Measurements from ENCODE around the gene ADAMTS9. TPM values are rescaled to one million over a fixed set of nuclear protein-coding genes. Genes with fewer than 3 reads are reported as not detected.

The ADAMTS9 gene
- polyA plus RNA-seq, 1 experiment = 0.16 TPM

GRCh38 chr3:64693031-64693430 lies 5.2 kb upstream of the ADAMTS9 start:
- Histone ChIP-seq H3K36me3 (ENCODE audit: control insufficient read depth, insufficient read depth, low read length) (no peaks in the 10 kb centered on the region), H3K27me3 (ENCODE audit: control insufficient read depth, insufficient read depth, low read length) (no peaks in the 10 kb centered on the region), H3K4me3 (ENCODE audit: low read depth, low read length) (no peak overlapping the region)
- no peak for DNase-seq (ENCODE audit: low read depth)
- POLR2A ChIA-PET = no interaction called here
- CTCF ChIA-PET = interaction anchor here (1.5 kb wide), 1 partner anchor 42 kb away, joined by 3 read pairs; no protein-coding TSS in a partner anchor
- TF ChIP-seq CTCF (IDR thresholded peaks at IDR 0.05; ENCODE audit: insufficient read depth, low read depth, low read length) = no peak

GRCh38 chr3:64691051-64691450 lies 3.3 kb upstream of the ADAMTS9 start:
- no peak for TF ChIP-seq CTCF (IDR thresholded peaks at IDR 0.05; ENCODE audit: insufficient read depth, low read depth, low read length)
- Histone ChIP-seq H3K27me3 (ENCODE audit: control insufficient read depth, insufficient read depth, low read length) (no peaks in the 10 kb centered on the region), H3K36me3 (ENCODE audit: control insufficient read depth, insufficient read depth, low read length) (no peaks in the 10 kb centered on the region), H3K4me3 (ENCODE audit: low read depth, low read length) (no peak overlapping the region)
- DNase-seq (ENCODE audit: low read depth) = no peak
- POLR2A ChIA-PET = no interaction called here
- CTCF ChIA-PET = interaction anchor here (1.0 to 2.2 kb wide), 3 partner anchors 13 to 479 kb away, joined by 3 to 5 read pairs (median 3); no protein-coding TSS in a partner anchor

- no peak for DNase-seq (ENCODE audit: low read depth)
- no peaks in the 10 kb centered on the region for H3K27me3 ChIP-seq (ENCODE audit: control insufficient read depth, insufficient read depth, low read length)
- H3K36me3 ChIP-seq (ENCODE audit: control insufficient read depth, insufficient read depth, low read length) = no peaks in the 10 kb centered on the region
- ChIA-PET POLR2A (no interaction called here), CTCF (interaction anchor here (1.6 kb wide), 1 partner anchor 392 kb away, joined by 3 read pairs; no protein-coding TSS in a partner anchor)
- no peak for TF ChIP-seq CTCF (IDR thresholded peaks at IDR 0.05; ENCODE audit: insufficient read depth, low read depth, low read length)
- H3K4me3 ChIP-seq (ENCODE audit: low read depth, low read length) = peak overlapping the region; percentile 58
These were observed 567 bp downstream of the ADAMTS9 start for GRCh38 chr3:64687086-64687780.

GRCh38 chr3:64686446-64686908 lies 1.3 kb downstream of the ADAMTS9 start:
- H3K4me3 ChIP-seq (ENCODE audit: low read depth, low read length) = peak overlapping the region; percentile 56
- CTCF ChIA-PET = interaction anchor here (1.6 kb wide), 1 partner anchor 392 kb away, joined by 3 read pairs; no protein-coding TSS in a partner anchor
- no peaks in the 10 kb centered on the region for H3K36me3 ChIP-seq (ENCODE audit: control insufficient read depth, insufficient read depth, low read length)
- POLR2A ChIA-PET = no interaction called here
- H3K27me3 ChIP-seq (ENCODE audit: control insufficient read depth, insufficient read depth, low read length) = no peaks in the 10 kb centered on the region
- no peak for DNase-seq (ENCODE audit: low read depth)
- no peak for TF ChIP-seq CTCF (IDR thresholded peaks at IDR 0.05; ENCODE audit: insufficient read depth, low read depth, low read length)

GRCh38 chr3:64685800-64686445 lies 1.9 kb downstream of the ADAMTS9 start:
- Histone ChIP-seq H3K36me3 (ENCODE audit: control insufficient read depth, insufficient read depth, low read length) (no peaks in the 10 kb centered on the region), H3K27me3 (ENCODE audit: control insufficient read depth, insufficient read depth, low read length) (no peaks in the 10 kb centered on the region), H3K4me3 (ENCODE audit: low read depth, low read length) (peak overlapping the region; percentile 56)
- ChIA-PET POLR2A (no interaction called here), CTCF (interaction anchor here (1.6 kb wide), 1 partner anchor 393 kb away, joined by 3 read pairs; no protein-coding TSS in a partner anchor)
- DNase-seq (ENCODE audit: low read depth) = peak; percentile 62
- TF ChIP-seq CTCF (IDR thresholded peaks at IDR 0.05; ENCODE audit: insufficient read depth, low read depth, low read length) = peak; percentile 50

Measured in BJ (cell line).